GM12801 (cell line): Measurements from ENCODE around the gene MAD2L2.
A peak's percentile ranks its signal among the peaks of the same experiment; 100 is the strongest.

Experiments
- TF ChIP-seq, protein P1 (sequence below): IDR thresholded peaks from one replicate; pipeline ENCODE4 v1.5.1; 2011; ENCODE audit warnings: control low read depth; ENCODE audit not compliant: insufficient read length; ENCODE audit errors: extremely low read depth

Gene MAD2L2

DNA sequence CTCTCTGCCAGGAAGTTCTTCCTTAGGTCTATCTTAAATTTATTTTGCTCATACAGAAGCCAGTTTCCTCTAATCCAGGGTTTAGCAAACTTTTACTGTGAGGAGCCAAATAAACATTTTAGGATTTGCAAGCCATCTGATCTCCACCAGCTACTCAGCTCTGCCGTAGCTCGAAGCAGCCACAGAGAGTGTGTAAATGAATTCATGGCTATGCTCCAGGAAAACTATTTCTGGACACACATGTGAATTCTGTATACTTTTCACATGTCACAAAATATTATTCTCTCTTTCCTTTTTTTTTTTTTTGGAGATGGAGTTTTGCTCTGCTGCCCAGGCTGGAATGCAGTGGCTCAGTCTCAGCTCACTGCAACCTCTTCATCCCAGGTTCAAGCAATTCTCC lies 41.6 kb upstream of the MAD2L2 start:
- TF ChIP-seq, protein P1, sequence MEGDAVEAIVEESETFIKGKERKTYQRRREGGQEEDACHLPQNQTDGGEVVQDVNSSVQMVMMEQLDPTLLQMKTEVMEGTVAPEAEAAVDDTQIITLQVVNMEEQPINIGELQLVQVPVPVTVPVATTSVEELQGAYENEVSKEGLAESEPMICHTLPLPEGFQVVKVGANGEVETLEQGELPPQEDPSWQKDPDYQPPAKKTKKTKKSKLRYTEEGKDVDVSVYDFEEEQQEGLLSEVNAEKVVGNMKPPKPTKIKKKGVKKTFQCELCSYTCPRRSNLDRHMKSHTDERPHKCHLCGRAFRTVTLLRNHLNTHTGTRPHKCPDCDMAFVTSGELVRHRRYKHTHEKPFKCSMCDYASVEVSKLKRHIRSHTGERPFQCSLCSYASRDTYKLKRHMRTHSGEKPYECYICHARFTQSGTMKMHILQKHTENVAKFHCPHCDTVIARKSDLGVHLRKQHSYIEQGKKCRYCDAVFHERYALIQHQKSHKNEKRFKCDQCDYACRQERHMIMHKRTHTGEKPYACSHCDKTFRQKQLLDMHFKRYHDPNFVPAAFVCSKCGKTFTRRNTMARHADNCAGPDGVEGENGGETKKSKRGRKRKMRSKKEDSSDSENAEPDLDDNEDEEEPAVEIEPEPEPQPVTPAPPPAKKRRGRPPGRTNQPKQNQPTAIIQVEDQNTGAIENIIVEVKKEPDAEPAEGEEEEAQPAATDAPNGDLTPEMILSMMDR = no peak

DNA sequence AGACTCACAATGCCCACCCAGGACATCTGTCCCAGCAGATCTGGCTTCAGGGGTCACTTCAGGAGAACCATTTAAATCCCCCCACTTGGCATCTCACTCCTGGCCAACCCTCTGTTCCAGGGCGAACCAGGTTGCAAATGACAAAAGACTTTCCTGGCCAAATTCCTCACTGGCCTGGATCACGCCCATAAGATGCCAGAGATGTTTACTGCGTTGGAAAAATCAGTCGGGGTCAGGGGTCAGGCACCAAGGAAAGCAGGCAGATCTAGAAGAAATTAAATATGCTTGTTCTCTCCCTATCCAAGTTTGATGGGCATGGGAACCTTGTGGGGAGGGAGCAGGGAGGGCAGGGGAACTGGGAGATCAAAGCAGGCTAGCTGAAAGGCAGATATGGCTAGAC lies 40.4 kb upstream of the MAD2L2 start:
- TF ChIP-seq, protein P1 = no peak

DNA sequence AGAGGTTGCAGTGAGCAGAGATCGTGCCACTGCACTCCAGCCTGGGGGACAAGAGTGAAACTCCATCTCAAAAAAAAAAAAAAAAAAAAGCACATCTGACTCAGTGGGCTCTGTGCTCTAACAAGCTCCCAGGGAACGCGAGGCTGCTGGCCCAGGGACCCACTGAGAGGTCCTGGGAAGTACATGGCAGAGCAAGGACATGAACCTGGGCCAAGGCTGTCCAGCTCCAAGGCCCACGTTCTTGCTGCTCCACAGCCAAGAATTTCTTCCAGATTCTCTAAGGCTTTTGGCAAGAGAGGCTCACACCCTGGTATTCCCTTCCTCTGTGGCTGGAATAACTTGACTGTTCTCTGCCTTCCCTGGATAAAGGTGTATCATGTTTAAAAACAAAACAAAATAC lies 39.6 kb upstream of the MAD2L2 start:
- TF ChIP-seq, protein P1 = no peak

DNA sequence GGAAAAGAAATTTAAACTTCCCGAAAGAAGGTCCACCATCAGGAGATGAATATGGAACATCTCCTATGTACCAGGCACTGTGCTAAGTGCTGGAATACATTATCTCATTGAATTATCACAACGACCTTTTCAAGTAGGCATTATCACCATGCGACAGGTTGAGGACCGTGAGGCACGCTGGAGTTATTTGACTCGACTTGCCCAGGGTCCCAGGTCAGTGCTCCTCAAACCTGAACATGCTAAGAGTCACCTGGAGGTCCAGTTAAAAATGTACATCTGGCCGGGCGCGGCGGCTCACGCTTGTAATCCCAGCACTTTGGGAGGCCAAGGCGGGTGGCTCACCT lies 39.1 kb upstream of the MAD2L2 start:
- TF ChIP-seq, protein P1 = no peak

DNA sequence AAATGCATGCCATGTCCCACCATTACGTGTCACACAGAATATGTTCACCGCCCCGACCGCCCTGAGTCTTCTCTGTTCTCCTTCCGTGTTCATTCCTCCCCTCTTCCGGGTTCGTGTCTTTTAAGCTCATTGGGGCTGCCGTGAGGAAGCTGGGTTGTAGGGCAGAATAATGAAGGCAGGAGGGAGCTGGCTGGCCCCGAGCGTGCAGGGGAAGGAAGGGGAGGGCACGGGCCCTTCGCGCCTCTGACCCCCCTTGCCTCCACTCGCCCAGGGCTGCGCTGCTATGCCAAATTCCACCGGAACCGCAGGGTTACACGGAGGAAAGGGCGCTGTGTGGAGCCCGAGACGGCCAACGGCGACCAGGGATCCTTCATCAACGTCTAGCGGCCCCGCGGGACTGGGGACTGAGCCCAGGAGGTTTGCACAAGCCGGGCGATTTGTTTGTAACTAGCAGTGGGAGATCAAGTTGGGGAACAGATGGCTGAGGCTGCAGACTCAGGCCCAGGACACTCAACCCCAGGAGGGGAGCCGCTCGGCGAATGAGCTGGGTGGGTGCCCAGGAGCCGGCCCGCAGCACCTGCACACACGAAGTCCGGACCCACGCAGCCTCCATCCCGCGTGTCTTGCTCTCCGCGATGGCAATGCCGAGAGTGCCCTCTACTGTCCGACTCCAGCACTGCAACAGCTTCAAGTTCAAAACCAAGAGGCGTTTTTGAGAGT lies 38.5 kb upstream of the MAD2L2 start:
- TF ChIP-seq, protein P1 = peak; percentile 86

DNA sequence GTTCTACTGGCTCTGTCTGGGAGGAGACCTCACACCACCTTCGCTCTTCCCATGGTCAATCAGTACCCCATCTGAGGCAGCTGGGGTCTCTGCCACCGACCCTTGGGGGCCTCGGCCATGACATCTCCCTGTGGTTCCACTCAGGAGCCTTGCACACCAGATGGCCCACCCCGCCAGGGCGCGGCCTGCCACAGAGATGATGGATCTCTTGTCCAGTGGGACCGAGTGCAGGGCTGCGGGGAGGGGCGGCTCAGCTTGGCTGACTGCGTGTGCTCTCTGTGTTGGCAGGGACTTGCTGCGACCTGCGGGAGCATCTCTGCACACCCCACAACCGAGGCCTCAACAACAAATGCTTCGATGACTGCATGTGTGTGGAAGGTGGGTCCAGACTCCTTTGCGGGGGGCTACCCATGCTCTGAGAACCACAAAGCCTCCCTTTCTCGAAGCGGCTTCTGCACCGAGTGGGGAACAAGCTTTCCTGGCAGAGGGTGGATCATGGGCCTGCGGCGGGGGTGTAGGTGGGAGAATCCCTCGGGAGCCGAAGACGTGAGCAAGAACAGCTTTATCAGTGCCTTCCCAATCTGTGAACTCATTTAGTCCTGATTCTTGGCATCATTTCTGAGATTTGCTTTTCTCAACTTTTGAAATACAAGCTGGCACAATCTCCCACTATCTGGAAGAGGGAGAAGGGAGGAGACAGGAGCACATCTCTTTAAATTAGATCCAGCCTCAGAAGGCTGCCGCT lies 34.1 kb upstream of the MAD2L2 start:
- TF ChIP-seq, protein P1 = no peak

DNA sequence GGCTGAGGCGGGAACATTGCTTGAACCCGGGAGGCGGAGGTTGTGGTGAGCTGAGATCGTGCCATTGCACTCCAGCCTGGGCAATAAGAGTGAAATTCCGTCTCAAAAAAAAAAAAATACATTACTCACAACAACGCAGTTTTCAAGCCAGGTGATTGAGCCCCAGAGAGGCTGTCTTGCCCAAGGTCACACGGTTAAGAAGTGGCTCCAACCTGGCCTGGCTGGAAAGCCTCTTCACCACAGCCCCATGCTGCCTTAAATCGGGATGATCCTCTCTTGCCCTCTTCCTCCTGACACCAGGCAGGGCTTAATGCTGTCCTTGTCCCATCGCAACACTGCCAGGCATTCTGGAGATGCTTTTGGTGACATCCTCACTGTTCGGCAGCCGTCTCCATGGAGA lies 32.1 kb upstream of the MAD2L2 start:
- TF ChIP-seq, protein P1 = no peak
